SK-N-SH treated with all-trans-retinoic acid at 6 μM for 48 hours (cell line): ENCODE data around the gene PRSS48.

ENCODE experiments used
- ATAC-seq: fragments of 200-7000 bp; cut with Tn5 transposase; 3 replicates; pipeline ENCODE4 v1.9.1; 2020; ENCODE audit warnings: mild to moderate bottlenecking, moderate library complexity
- ARNTL ChIP-seq: fragments of 450-650 bp; formaldehyde crosslinking; IDR thresholded peaks from 2 replicates; pipeline ENCODE4 v1.5.0; 2020; ENCODE audit warnings: low read depth, mild to moderate bottlenecking, moderate library complexity, borderline replicate concordance
- BACH2 ChIP-seq: fragments of 250-450 bp; sonication (Bioruptor Pico); IDR thresholded peaks from 2 replicates; pipeline ENCODE4 v1.9.0; 2021; ENCODE audit warnings: mild to moderate bottlenecking, borderline replicate concordance
- CSDC2 ChIP-seq: fragments of 250-450 bp; sonication (Bioruptor Pico); IDR thresholded peaks from 2 replicates; pipeline ENCODE4 v1.5.0; 2020; ENCODE audit warnings: mild to moderate bottlenecking, moderate library complexity
- CSRNP3 ChIP-seq: fragments of 250-450 bp; sonication (Bioruptor Pico); IDR thresholded peaks from 2 replicates; pipeline ENCODE4 v1.5.1; 2021; ENCODE audit warnings: mild to moderate bottlenecking, moderate library complexity
- ESRRG ChIP-seq: fragments of 250-450 bp; sonication (Bioruptor Pico); IDR thresholded peaks from 2 replicates; pipeline ENCODE4 v1.6.1; 2021; ENCODE audit warnings: mild to moderate bottlenecking
- GLIS3 ChIP-seq: fragments of 250-450 bp; sonication (Bioruptor Pico); IDR thresholded peaks from 2 replicates; pipeline ENCODE4 v1.5.0; 2020; ENCODE audit warnings: mild to moderate bottlenecking, moderate library complexity
- ISL1 ChIP-seq: fragments of 250-450 bp; sonication (Bioruptor Pico); IDR thresholded peaks from 2 replicates; pipeline ENCODE4 v2.1.2; 2022; ENCODE audit warnings: mild to moderate bottlenecking, moderate library complexity
- OSR1 ChIP-seq: fragments of 250-450 bp; sonication (Bioruptor Pico); IDR thresholded peaks from 2 replicates; pipeline ENCODE4 v1.8.0; 2022; ENCODE audit warnings: moderate library complexity, mild to moderate bottlenecking, inconsistent platforms
- PATZ1 ChIP-seq: fragments of 250-450 bp; sonication (Bioruptor Pico); IDR thresholded peaks from 2 replicates; pipeline ENCODE4 v1.8.0; 2020; ENCODE audit warnings: mild to moderate bottlenecking, moderate library complexity, borderline replicate concordance
- POU6F1 ChIP-seq: fragments of 250-450 bp; sonication (Bioruptor Pico); IDR thresholded peaks from 2 replicates; pipeline ENCODE4 v1.8.0; 2021; ENCODE audit warnings: low read depth, mild to moderate bottlenecking, moderate library complexity, borderline replicate concordance
- PPARA ChIP-seq: fragments of 250-450 bp; sonication (Bioruptor Pico); IDR thresholded peaks from 2 replicates; pipeline ENCODE4 v1.5.0; 2020; ENCODE audit warnings: mild to moderate bottlenecking, borderline replicate concordance
- RARB ChIP-seq: fragments of 250-450 bp; sonication (Bioruptor Pico); IDR thresholded peaks from 2 replicates; pipeline ENCODE4 v1.8.0; 2021; ENCODE audit warnings: mild to moderate bottlenecking, moderate library complexity
- SNAI2 ChIP-seq: fragments of 250-450 bp; sonication (Bioruptor Pico); IDR thresholded peaks from 2 replicates; pipeline ENCODE4 v1.5.0; 2020; ENCODE audit warnings: mild to moderate bottlenecking, moderate library complexity
- TCF4 ChIP-seq: fragments of 250-450 bp; sonication (Bioruptor Pico); IDR thresholded peaks from 2 replicates; pipeline ENCODE4 v1.8.0; 2021; ENCODE audit warnings: mild to moderate bottlenecking, moderate library complexity, borderline replicate concordance
- TOX ChIP-seq: fragments of 250-450 bp; sonication (Bioruptor Pico); IDR thresholded peaks from 2 replicates; pipeline ENCODE4 v1.8.0; 2021; ENCODE audit warnings: mild to moderate bottlenecking, moderate library complexity, borderline replicate concordance
- TSHZ2 ChIP-seq: fragments of 250-450 bp; sonication (Bioruptor Pico); IDR thresholded peaks from 2 replicates; pipeline ENCODE4 v1.5.0; 2020; ENCODE audit warnings: mild to moderate bottlenecking, moderate library complexity
- ZC3H10 ChIP-seq: fragments of 250-450 bp; sonication (Bioruptor Pico); IDR thresholded peaks from 2 replicates; pipeline ENCODE4 v1.5.1; 2021; ENCODE audit warnings: mild to moderate bottlenecking, moderate library complexity
- ZFP3 ChIP-seq: fragments of 250-450 bp; sonication (Bioruptor Pico); IDR thresholded peaks from 2 replicates; pipeline ENCODE4 v1.5.0; 2020; ENCODE audit warnings: mild to moderate bottlenecking, moderate library complexity
- ZFP30 ChIP-seq: fragments of 450-650 bp; formaldehyde crosslinking; IDR thresholded peaks from 2 replicates; pipeline ENCODE4 v1.5.0; 2022; ENCODE audit warnings: mild to moderate bottlenecking, moderate library complexity
- ZNF565 ChIP-seq: fragments of 450-650 bp; formaldehyde crosslinking; conservative IDR thresholded peaks from 2 replicates; pipeline ENCODE4 v1.5.0; 2020; ENCODE audit warnings: low read depth, mild to moderate bottlenecking, moderate library complexity
- ZNF8 ChIP-seq: fragments of 450-650 bp; formaldehyde crosslinking; IDR thresholded peaks from 2 replicates; pipeline ENCODE4 v1.5.0; 2020; ENCODE audit warnings: mild to moderate bottlenecking, moderate library complexity

The PRSS48 gene

GRCh38 chr4:151236036-151236435, 40.9 kb upstream of the PRSS48 start (continued):
- no peak for TF ChIP-seq TSHZ2 (CRISPR knock-in tag)

GRCh38 chr4:151238477-151238876, 38.5 kb upstream of the PRSS48 start:
- TF ChIP-seq TCF4 (no peak), ZNF8 (CRISPR knock-in tag) (no peak), ARNTL (no peak), ZFP3 (CRISPR knock-in tag) (no peak), PPARA (CRISPR knock-in tag) (no peak), CSRNP3 (CRISPR knock-in tag) (no peak), TSHZ2 (CRISPR knock-in tag) (no peak), BACH2 (no peak), ISL1 (CRISPR knock-in tag) (no peak), TOX (CRISPR knock-in tag) (no peak), PATZ1 (CRISPR knock-in tag) (no peak), GLIS3 (CRISPR knock-in tag) (no peak), ZC3H10 (no peak), CSDC2 (CRISPR knock-in tag) (no peak), ZFP30 (no peak), SNAI2 (no peak), ESRRG (CRISPR knock-in tag) (no peak), RARB (CRISPR knock-in tag) (no peak), OSR1 (CRISPR knock-in tag) (no peak)
- peak; percentile 68; the same call in 2 of the 3 replicates for ATAC-seq

- no peak for ATAC-seq
- TF ChIP-seq ZNF565 (CRISPR knock-in tag) (no peak), ISL1 (CRISPR knock-in tag) (no peak), PPARA (CRISPR knock-in tag) (no peak)
These were observed 37.4 kb upstream of the PRSS48 start for GRCh38 chr4:151239608-151240007.

- no peak for ATAC-seq
- TF ChIP-seq RARB (CRISPR knock-in tag): no peak
- TF ChIP-seq CSDC2 (CRISPR knock-in tag): no peak
- no peak for TF ChIP-seq ISL1 (CRISPR knock-in tag)
- no peak for TF ChIP-seq SNAI2
- no peak for TF ChIP-seq OSR1 (CRISPR knock-in tag)
- no peak for TF ChIP-seq CSRNP3 (CRISPR knock-in tag)
- TF ChIP-seq GLIS3 (CRISPR knock-in tag): no peak
- no peak for TF ChIP-seq BACH2
- no peak for TF ChIP-seq TOX (CRISPR knock-in tag)
- no peak for TF ChIP-seq ARNTL
- no peak for TF ChIP-seq ZC3H10
- TF ChIP-seq POU6F1 (CRISPR knock-in tag): no peak
- no peak for TF ChIP-seq TCF4
- TF ChIP-seq ZNF565 (CRISPR knock-in tag): no peak
These were observed 34.7 kb upstream of the PRSS48 start for GRCh38 chr4:151242305-151242704.
